K562 (cell line): Measurements from ENCODE around the gene LMAN1L. TPM values are rescaled to one million over a fixed set of nuclear protein-coding genes. Genes with fewer than 3 reads are reported as not detected.

Source experiments
- ATAC-seq: fragments of 200-7000 bp; cut with Tn5 transposase; 3 replicates; pipeline ENCODE4 v1.9.1; 2020; ENCODE audit warnings: moderate library complexity
- BruUV-seq: library from RNA; stranded (reverse); fragments of 400-500 nt; replicated peaks from 2 replicates; lab custom pipeline; 2021; lab: Mats Ljungman, UMichigan
- CTCF ChIA-PET: fragments of 300-600 bp; formaldehyde crosslinking; extraction: SDS; loops from one replicate; lab custom pipeline; 2021; ENCODE audit warnings: low intra/inter-chr PET ratio; lab: Yijun Ruan, JAX
- POLR2A ChIA-PET: fragments of 300-600, 350-650 bp; sonication (Branson Sonifier 250); formaldehyde crosslinking; extraction: SDS; loops from one replicate; lab custom pipeline; 2021; ENCODE audit warnings: antibody characterized with exemption, inconsistent platforms; lab: Yijun Ruan, JAX
- DNase-seq, 4 experiments: peaks; one replicate each; pipeline versions ENCODE4 v3.0.0 to v3.0.0-alpha.2; 2011 to 2018; ENCODE audit warnings: low spot score in 3 of 4, mixed read lengths in 3 of 4; ENCODE audit errors: extremely low read depth in 1 of 4
- FAIRE-seq: peaks from 2 replicates; lab custom pipeline; 2011; peaks lifted over from hg19 to GRCh38; lab: Jason Lieb, UNC
- H2AFZ ChIP-seq: 2 replicates; pipeline ENCODE4 v1.6.0; 2011; ENCODE audit warnings: low read depth, low read length, control low read depth, inconsistent platforms
- H3K27ac ChIP-seq: fragments of 200-600 bp; 3 replicates; pipeline ENCODE4 v1.8.0; 2011; ENCODE audit warnings: low read depth, mild to moderate bottlenecking, control low read depth, inconsistent platforms, low read length, moderate library complexity, mixed read lengths; ENCODE audit errors: extremely low read depth
- H3K27me3 ChIP-seq, 2 experiments: fragments of 300-600 bp in 1 of 2; 2 replicates in 1 of 2; 3 replicates in 1 of 2; pipeline versions ENCODE4 v1.6.0 to v1.8.0; 2011; ENCODE audit warnings: inconsistent platforms in 2 of 2, low read length in 2 of 2, mild to moderate bottlenecking in 1 of 2, mixed read lengths in 1 of 2, moderate library complexity in 1 of 2; ENCODE audit not compliant: control insufficient read depth in 2 of 2, insufficient read depth in 2 of 2
- H3K36me3 ChIP-seq: fragments of 300-600 bp; 3 replicates; pipeline ENCODE4 v1.8.0; 2011; ENCODE audit warnings: mild to moderate bottlenecking, low read length, inconsistent platforms; ENCODE audit not compliant: control insufficient read depth, insufficient read depth
- H3K4me1 ChIP-seq, 2 experiments: fragments of 200-600 bp in 1 of 2; replicated peaks in 1 of 2; 2 replicates in 1 of 2; 3 replicates in 1 of 2; pipeline versions ENCODE4 v1.5.1 to v1.8.0; 2011; ENCODE audit warnings: inconsistent platforms in 2 of 2, low read length in 2 of 2, mild to moderate bottlenecking in 1 of 2, mixed read lengths in 1 of 2, moderate library complexity in 1 of 2; ENCODE audit not compliant: control insufficient read depth in 2 of 2, insufficient read depth in 2 of 2
- H3K4me2 ChIP-seq: 2 replicates; pipeline ENCODE4 v1.6.1; 2011; ENCODE audit warnings: low read length, control low read depth, inconsistent platforms, mixed read lengths; ENCODE audit not compliant: insufficient read depth
- H3K4me3 ChIP-seq: fragments of 200-600 bp; sonication (generic), shearing (Covaris generic); 2 replicates; pipeline ENCODE4 v1.5.1; 2016; ENCODE audit warnings: control low read depth, inconsistent platforms
- H3K79me2 ChIP-seq: fragments of 200-600 bp; 3 replicates; pipeline ENCODE4 v1.8.0; 2011; ENCODE audit warnings: low read length, inconsistent platforms; ENCODE audit not compliant: control insufficient read depth, insufficient read depth
- H3K9ac ChIP-seq, 2 experiments: 2 replicates each; pipeline versions ENCODE4 v1.6.0 to v1.6.1; 2011; ENCODE audit warnings: low read depth in 2 of 2, low read length in 2 of 2, control low read depth in 1 of 2, inconsistent platforms in 1 of 2, mild to moderate bottlenecking in 1 of 2, mixed read lengths in 1 of 2; ENCODE audit not compliant: insufficient read depth in 1 of 2
- H3K9me1 ChIP-seq: one replicate; pipeline ENCODE4 v1.6.0; 2011; ENCODE audit warnings: inconsistent platforms, mild to moderate bottlenecking, low read length, moderate library complexity; ENCODE audit not compliant: control insufficient read depth, insufficient read depth
- H3K9me3 ChIP-seq: replicated peaks from 2 replicates; pipeline ENCODE4 v1.5.1; 2011; ENCODE audit warnings: low read depth, low read length, inconsistent platforms; ENCODE audit not compliant: control insufficient read depth, insufficient read depth
- H4K20me1 ChIP-seq: replicated peaks from 2 replicates; pipeline ENCODE4 v1.6.1; 2011; ENCODE audit warnings: low read length, inconsistent platforms, mixed read lengths; ENCODE audit not compliant: control insufficient read depth, insufficient read depth
- COPS2 ChIP-seq: fragments of 450-650 bp; conservative IDR thresholded peaks from 2 replicates; pipeline ENCODE4 v1.6.1; 2016; ENCODE audit warnings: mild to moderate bottlenecking, moderate library complexity
- DDX20 ChIP-seq: fragments of 450-650 bp; IDR thresholded peaks from 2 replicates; pipeline ENCODE4 v1.6.1; 2016; ENCODE audit warnings: missing genetic modification characterization, low read depth, mild to moderate bottlenecking, missing compliant biosample characterization, moderate library complexity
- ELK1 ChIP-seq: sonication (generic); formaldehyde crosslinking; IDR thresholded peaks from 2 replicates; pipeline ENCODE4 v1.8.1; 2022; ENCODE audit warnings: missing genetic modification reagents
- NKRF ChIP-seq: fragments of 450-650 bp; IDR thresholded peaks from 2 replicates; pipeline ENCODE4 v1.6.1; 2016; ENCODE audit warnings: borderline replicate concordance
- PTTG1 ChIP-seq: fragments of 450-650 bp; IDR thresholded peaks from 2 replicates; pipeline ENCODE4 v1.6.1; 2016; ENCODE audit warnings: low read depth, mild to moderate bottlenecking, missing genetic modification characterization, missing compliant biosample characterization
- RB1 ChIP-seq: fragments of 450-650 bp; IDR thresholded peaks from 2 replicates; pipeline ENCODE4 v1.6.1; 2017; ENCODE audit warnings: low read depth, mild to moderate bottlenecking
- XRCC4 ChIP-seq: IDR thresholded peaks from one replicate; pipeline ENCODE4 v1.6.1; 2011; ENCODE audit not compliant: insufficient read depth, insufficient read length; ENCODE audit errors: extremely low read depth
- ZC3H4 ChIP-seq: sonication (generic); formaldehyde crosslinking; IDR thresholded peaks from 2 replicates; pipeline ENCODE4 v1.9.0; 2021; ENCODE audit warnings: missing genetic modification reagents, borderline replicate concordance
- ZNF175 ChIP-seq: fragments of 200-800 bp; sonication (Bioruptor generic); IDR thresholded peaks from 2 replicates; pipeline ENCODE4 v1.6.1; 2016; ENCODE audit warnings: low read depth, mild to moderate bottlenecking, missing genetic modification characterization, missing compliant biosample characterization
- ZNF511 ChIP-seq: sonication (generic); formaldehyde crosslinking; IDR thresholded peaks from 2 replicates; pipeline ENCODE4 v1.8.0; 2022; ENCODE audit warnings: mild to moderate bottlenecking, missing genetic modification reagents
- WGBS: fragments of 100-300 bp; shearing (Covaris generic); methylation state at CpG from one replicate; pipeline ENCODE4 v1.1.6; 2016; ENCODE audit warnings: low coverage, mixed read lengths; ENCODE audit not compliant: insufficient coverage; ENCODE audit errors: missing lambda C conversion rate; 5-methylcytosine and 5-hydroxymethylcytosine counted together
- in situ Hi-C: fragments of 300-500 bp; cut with MboI; formaldehyde crosslinking; loops from 4 replicates; pipeline ENCODE4 v1.15.0; 2018; ENCODE audit warnings: inconsistent platforms, mixed read lengths
- intact Hi-C: fragments of 100-400 bp; cut with micrococcal nuclease; formaldehyde crosslinking; loops from 2 replicates; pipeline ENCODE4 v1.14.2; 2022
- polyA plus RNA-seq, 8 experiments: library from polyadenylated mRNA; depleted of rRNA in 4 of 8; stranded (reverse) in 5 of 8; unstranded in 3 of 8; fragments of >200 nt; fragmentation: Nextera tagmentation in 2 of 8; fragmentation: Illumina TruSeq in 1 of 8; extraction: Ambion mirVana in 2 of 8; extraction: Trizol in 1 of 8; gene quantifications; 2 replicates each; pipeline versions ENCODE4 v1.2.1 to v1.2.3, GENCODE V29; 2011 to 2014; ENCODE audit warnings: inconsistent platforms in 1 of 8, missing spikeins in 1 of 8
- total RNA-seq, 7 experiments: library from RNA; depleted of rRNA in 6 of 7; stranded (reverse); fragments of >200 nt in 6 of 7; fragmentation: Illumina TruSeq in 2 of 7; extraction: Trizol in 2 of 7; gene quantifications; 2 replicates each; pipeline versions ENCODE4 v1.2.1 to v1.2.3, GENCODE V29; 2011 to 2021; ENCODE audit warnings: low replicate concordance in 1 of 7

LMAN1L gene
- total and polyA plus RNA-seq, 9 of the 15 experiments (the other 6 are each of a cell fraction or from before 2014, with no cell fraction given) = not detected

GRCh38 chr15:74856537-74856936 lies 43.9 kb downstream of the LMAN1L start:
- no peak overlapping the region for H3K9ac ChIP-seq
- no TSS peak for BruUV-seq
- intact Hi-C loops = no loop called here
- H3K36me3 ChIP-seq = peaks cover 39% of the 10 kb centered on the region
- no peaks in the 10 kb centered on the region for H3K27me3 ChIP-seq
- H3K9me3 ChIP-seq = no peaks in the 10 kb centered on the region
- H4K20me1 ChIP-seq = peaks cover 13% of the 10 kb centered on the region
- ChIA-PET CTCF (no interaction called here), POLR2A (interaction anchor here (0.6 to 1.5 kb wide), 4 partner anchors 12 to 50 kb away, joined by 3 to 4 read pairs (median 3); partner anchors contain the start of gene FAM219B)
- H3K9me1 ChIP-seq = no peaks in the 10 kb centered on the region
- H3K79me2 ChIP-seq = peaks cover 13% of the 10 kb centered on the region; the same call in 1 of the 3 replicates
- H2AFZ ChIP-seq = no peak overlapping the region
- H3K27ac ChIP-seq = no peak overlapping the region
- DNase-seq (no peak), FAIRE-seq (no peak), ATAC-seq (no peak)
- 78% methylated on average over 1 of the region's 1 CpG for WGBS
- TF ChIP-seq ELK1 (CRISPR knock-in tag) (no peak), DDX20 (no peak), XRCC4 (no peak), ZC3H4 (CRISPR knock-in tag) (no peak), COPS2 (no peak), ZNF511 (CRISPR knock-in tag) (no peak), NKRF (no peak), RB1 (no peak), PTTG1 (no peak), ZNF175 (no peak)
- peaks cover 8 to 9% of the 10 kb centered on the region in 2 experiments; a peak in 4 of 5 replicates for H3K4me1 ChIP-seq
- in situ Hi-C loops = no loop called here
- no peak overlapping the region for H3K4me2 ChIP-seq
- no peak overlapping the region for H3K4me3 ChIP-seq
